NCI-H2171 (cell line): ENCODE measurements around the gene MAPK10.
A peak's percentile ranks its signal among the peaks of the same experiment; 100 is the strongest.
"Not testable (repeated sequence)": the region's sequence is repeated elsewhere in the genome, so short reads cannot be mapped to it uniquely, and the experiment has no call there.

Experiments
- DNase-seq: peaks from one replicate; lab custom pipeline; 2025; lab: John Stamatoyannopoulos, UW

The MAPK10 gene

GRCh38 chr4:86107112-86107511, 252.7 kb downstream of the MAPK10 start:
- no peak for DNase-seq

DNA sequence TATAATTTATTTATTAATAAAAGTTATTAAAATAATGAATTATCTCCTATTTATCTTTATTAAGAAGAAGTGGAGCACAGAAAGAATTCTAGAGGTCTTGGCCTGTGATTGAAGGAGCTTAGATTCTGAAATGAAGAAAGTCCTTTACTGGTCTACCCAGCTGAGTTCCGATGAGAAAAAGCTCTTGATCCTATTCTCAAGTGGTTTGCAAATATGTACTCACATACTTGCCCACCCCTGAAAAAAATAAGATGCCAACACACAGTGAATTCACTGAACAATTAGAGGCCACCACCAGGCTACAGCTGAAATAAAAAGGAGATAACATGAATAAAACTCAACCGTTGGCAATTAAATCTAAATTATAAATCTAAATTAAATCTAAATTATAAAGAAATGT, 253.4 kb downstream of the MAPK10 start:
- no peak for DNase-seq

DNA sequence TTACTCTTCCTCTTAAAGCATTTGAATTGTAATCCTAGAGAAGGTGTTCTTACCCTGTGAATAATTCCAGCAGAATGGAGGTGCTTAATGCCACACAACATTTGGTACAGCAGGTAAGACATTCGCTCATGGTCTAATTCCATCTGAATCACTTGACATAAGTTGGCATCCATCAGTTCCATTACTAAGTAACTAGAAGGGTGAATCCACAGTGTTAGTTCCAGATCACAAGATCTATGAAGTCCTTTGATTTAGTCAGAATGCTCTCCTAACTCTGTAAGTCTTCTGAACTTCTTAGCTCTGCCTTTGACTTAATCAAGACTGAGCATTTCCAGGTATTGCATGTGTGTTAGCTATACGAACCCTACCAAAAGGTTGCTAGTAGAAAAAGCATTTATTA, 258.0 kb downstream of the MAPK10 start:
- DNase-seq: no peak

GRCh38 chr4:86101410-86101809, 258.4 kb downstream of the MAPK10 start:
- no peak for DNase-seq

- DNase-seq: no peak
Observed at GRCh38 chr4:86100539-86101215, 259.2 kb downstream of the MAPK10 start.

DNA sequence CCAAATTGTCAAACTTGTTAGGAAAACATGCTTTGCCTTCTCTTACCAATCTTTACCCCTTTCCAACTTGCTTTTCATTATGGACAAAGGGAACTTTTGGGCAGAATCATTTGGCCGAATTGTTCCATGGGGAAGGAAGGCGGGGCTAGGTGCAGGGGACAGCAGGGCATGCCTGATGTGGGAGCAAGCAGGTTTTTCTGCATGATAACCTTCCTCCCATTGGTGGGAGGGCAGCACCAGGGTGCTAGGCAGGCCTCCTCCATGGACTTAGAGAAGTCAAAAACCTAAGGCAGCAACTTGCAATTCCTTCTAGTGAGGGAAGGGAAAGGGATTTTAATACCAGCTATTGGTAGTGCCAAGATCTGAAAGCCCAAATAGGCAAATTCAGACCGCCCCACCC, 260.5 kb downstream of the MAPK10 start:
- no peak for DNase-seq

DNA sequence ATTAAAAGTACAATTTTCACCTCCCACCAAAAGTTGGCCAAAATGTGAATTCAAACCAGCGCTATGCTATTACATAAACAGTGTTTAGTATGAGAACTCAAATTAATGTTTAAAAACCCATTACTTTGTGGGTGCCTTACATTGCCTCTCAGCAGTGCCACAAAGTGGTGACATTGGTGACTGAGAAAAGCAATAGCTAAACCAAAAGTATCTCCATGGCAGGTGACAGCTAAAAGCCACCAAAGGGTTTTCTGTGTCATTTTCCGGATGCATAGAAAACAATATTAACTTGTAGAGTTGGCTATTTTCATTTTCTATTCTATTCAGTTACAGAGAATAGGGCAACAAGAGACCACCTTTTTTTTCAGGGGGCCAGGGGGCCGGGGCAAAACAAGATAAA, 261.2 kb downstream of the MAPK10 start:
- DNase-seq: no peak

GRCh38 chr4:86096373-86096772, 263.5 kb downstream of the MAPK10 start:
- DNase-seq: no peak

GRCh38 chr4:86092684-86093083, 267.2 kb downstream of the MAPK10 start:
- no peak for DNase-seq

DNA sequence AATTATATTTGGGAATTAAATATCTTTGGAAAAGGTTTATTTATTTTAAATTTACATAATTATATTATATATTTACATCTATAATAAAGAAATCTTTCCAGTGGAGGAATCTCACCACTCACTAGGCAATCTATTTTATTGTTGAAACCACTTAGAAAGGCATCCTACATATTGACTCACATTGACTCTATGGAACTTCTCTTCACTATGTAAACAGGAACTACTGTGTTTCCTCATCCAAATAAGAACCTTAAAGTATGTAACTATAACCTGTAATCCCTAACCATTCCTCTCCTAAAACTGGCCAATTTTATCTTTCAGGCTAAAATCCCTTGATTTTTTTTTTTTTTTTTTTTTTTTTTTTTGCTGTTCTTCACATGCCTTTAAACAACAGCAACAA, 268.7 kb downstream of the MAPK10 start:
- no peak for DNase-seq

GRCh38 chr4:86089781-86090323, 270.0 kb downstream of the MAPK10 start:
- DNase-seq: no peak

DNA sequence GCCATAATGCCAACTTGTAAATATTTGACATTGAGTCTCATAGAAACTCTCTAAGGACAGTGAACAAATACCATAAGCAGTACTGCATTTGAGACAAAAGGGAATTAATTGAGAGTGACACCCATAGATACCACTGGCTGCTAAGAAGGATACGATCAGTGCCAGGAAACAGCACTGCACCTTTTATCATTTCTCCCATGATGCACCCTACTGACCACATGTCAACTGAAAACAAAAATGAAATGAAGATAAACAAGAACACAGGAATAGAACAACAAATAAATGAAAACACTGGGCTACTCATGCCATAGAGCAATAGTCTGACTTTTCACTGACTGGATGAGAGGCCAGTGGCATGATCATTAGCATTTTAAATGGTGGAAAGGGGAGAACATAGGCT, 270.8 kb downstream of the MAPK10 start:
- no peak for DNase-seq

DNA sequence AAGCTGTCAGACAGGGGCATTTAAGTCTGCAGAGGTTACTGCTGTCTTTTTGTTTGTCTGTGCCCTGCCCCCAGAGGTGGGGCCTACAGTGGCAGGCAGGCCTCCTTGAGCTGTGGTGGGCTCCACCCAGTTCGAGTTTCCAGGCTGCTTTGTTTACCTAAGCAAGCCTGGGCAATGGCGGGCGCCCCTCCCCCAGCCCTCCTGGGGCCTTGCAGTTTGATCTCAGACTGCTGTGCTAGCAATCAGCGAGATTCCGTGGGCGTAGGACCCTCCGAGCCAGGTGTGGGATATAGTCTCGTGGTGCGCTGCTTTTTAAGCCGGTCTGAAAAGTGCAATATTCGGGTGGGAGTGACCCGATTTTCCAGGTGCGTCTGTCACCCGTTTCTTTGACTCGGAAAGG, 284.1 kb downstream of the MAPK10 start:
- not testable (repeated sequence) for DNase-seq

DNA sequence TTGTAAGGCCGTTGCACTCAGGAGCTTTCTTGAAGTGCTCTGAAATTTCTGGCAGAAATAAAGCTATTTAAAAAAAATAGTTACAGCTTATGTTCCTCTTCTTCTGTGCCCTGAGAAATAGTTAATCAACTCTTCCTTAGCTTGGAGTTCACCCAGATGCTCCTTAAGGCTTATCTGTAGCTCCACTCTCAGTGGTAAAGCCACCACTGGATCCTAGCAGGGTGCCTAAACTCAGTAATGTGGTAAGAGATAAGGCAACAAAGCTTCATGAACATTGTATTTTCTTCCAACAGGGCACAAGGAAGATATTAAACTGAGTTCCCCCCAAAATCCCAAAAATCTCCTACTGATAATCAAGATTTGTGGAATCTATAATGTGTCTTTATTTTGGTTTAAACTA, 299.5 kb downstream of the MAPK10 start:
- DNase-seq: no peak

GRCh38 chr4:86058621-86059020, 301.2 kb downstream of the MAPK10 start:
- DNase-seq: no peak

DNA sequence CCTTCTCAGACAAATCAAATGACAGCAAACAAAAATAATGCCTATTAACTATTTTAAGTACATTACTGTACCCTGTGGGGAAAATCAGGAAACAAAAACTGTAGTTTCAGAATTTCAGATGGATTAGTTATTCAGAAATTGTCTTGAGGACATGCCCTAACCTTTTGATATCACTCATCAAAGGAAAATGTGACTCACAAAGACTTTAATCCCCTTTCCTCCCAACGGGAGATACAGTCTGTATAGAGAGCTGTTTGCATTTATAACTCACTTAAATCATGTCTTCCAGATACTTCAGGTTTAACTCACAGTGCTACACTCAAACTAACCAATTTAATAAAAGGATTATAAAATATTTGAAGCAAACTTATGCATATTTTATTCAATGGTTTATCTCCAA, 304.0 kb downstream of the MAPK10 start:
- DNase-seq: no peak

GRCh38 chr4:86054286-86055032, 305.4 kb downstream of the MAPK10 start:
- DNase-seq: no peak

- no peak for DNase-seq
Observed at GRCh38 chr4:86050496-86050895, 309.4 kb downstream of the MAPK10 start.

DNA sequence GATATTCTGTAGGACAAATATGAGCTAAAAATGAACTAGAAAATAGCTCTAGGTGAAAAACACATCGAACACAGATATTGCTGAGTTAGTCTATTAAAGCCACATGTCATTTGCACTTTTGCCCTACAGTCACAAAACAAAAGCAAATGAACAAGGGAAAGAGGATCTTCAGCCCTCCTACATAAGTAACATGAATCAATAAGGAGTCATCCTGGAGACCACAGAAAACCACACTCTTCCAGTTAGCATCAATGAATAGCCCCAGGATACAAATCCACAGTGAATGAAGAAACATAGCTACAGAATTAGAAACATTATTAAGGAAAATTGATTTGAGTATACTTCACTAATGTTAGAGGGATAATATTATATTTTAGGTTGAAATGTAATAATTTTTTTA, 311.4 kb downstream of the MAPK10 start:
- DNase-seq: no peak

DNA sequence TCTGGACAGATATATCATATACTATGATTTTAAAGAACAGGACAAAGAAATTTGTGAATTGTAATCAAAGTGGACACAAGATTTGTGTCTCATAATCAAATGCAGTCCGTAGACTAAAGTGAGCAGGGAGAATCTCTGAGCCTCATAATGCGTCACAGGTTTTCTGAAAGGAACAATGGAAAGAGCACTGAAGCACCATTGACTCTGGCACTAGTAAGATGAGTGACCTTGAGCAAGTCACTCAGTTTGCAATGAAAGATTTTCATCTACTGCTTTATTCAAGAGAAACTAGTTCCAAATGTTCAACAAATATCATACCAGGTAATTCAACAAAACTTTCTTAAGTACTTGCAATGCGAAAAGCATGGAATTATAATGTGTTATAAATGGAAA, 315.3 kb downstream of the MAPK10 start:
- no peak for DNase-seq

GRCh38 chr4:86043755-86044592, 315.9 kb downstream of the MAPK10 start:
- peak; percentile 9 for DNase-seq

DNA sequence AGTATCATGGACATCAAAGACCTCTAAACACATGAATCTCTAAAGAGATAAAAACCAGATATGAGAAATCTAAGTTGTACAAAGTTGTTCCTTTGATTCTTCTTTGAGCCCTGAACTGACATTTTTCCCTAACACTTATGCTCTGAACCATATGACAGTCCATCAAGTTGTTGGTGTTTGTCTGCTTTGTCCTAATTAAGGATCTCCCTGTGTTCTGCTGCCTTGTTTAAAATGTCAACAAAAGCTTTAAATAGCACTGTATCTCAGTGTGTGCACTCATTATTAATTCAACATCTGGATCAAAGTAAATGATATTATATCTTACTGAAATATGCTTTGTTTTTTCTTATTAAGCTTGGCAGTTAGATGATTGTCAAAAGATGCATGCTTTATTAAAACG, 321.8 kb downstream of the MAPK10 start:
- DNase-seq: no peak

GRCh38 chr4:86036736-86037135, 323.1 kb downstream of the MAPK10 start:
- no peak for DNase-seq
